RWPE2 (cell line): ENCODE measurements around the gene CRY2.
"Not testable (repeated sequence)": the region's sequence is repeated elsewhere in the genome, so short reads cannot be mapped to it uniquely, and the experiment has no call there.

Experiments
- ATAC-seq: fragments of 200-7000 bp; cut with Tn5 transposase; 3 replicates; pipeline ENCODE4 v1.9.1; 2021; ENCODE audit warnings: low read depth
- DNase-seq: peaks from one replicate; pipeline ENCODE4 v3.0.0-alpha.2; 2020; ENCODE audit warnings: low spot score
- H3K27ac ChIP-seq: fragments of 450-650 bp; 2 replicates; pipeline ENCODE4 v1.5.1; 2017; ENCODE audit warnings: mild to moderate bottlenecking; ENCODE audit not compliant: poor library complexity, severe bottlenecking
- H3K27me3 ChIP-seq: fragments of 250-450 bp; sonication (Bioruptor Pico); 2 replicates; pipeline ENCODE4 v1.5.1; 2021; ENCODE audit warnings: mild to moderate bottlenecking, moderate library complexity; ENCODE audit not compliant: insufficient read depth, poor library complexity, severe bottlenecking
- H3K36me3 ChIP-seq: fragments of 250-450 bp; sonication (Bioruptor Pico); 2 replicates; pipeline ENCODE4 v1.5.1; 2020; ENCODE audit warnings: low read depth, mild to moderate bottlenecking, moderate library complexity
- H3K4me1 ChIP-seq: fragments of 250-450 bp; sonication (Bioruptor Pico); 2 replicates; pipeline ENCODE4 v1.5.1; 2021; ENCODE audit warnings: mild to moderate bottlenecking, moderate library complexity; ENCODE audit not compliant: insufficient read depth, poor library complexity, severe bottlenecking
- H3K4me3 ChIP-seq: fragments of 250-450 bp; sonication (Bioruptor Pico); 2 replicates; pipeline ENCODE4 v1.5.1; 2021; ENCODE audit warnings: mild to moderate bottlenecking, moderate library complexity; ENCODE audit not compliant: severe bottlenecking
- H3K9me3 ChIP-seq: fragments of 250-450 bp; sonication (Bioruptor Pico); 2 replicates; pipeline ENCODE4 v1.5.1; 2021; ENCODE audit warnings: mild to moderate bottlenecking, moderate library complexity; ENCODE audit not compliant: severe bottlenecking
- TF ChIP-seq, protein P1 (sequence below): fragments of 450-650 bp; IDR thresholded peaks from one replicate; pipeline ENCODE4 v1.5.1; 2017; ENCODE audit warnings: mild to moderate bottlenecking, moderate library complexity; ENCODE audit not compliant: poor library complexity, severe bottlenecking

Gene CRY2

GRCh38 chr11:45805305-45806071 is 41.8 kb upstream of the CRY2 start:
- ATAC-seq, result peak; percentile 47

GRCh38 chr11:45806072-45806933 is 41.0 kb upstream of the CRY2 start:
- DNase-seq (peak; percentile 0), ATAC-seq (no peak)
- H3K27me3 ChIP-seq, result no peaks in the 10 kb centered on the region

More at GRCh38 chr11:45805305-45806071, 41.8 kb upstream of the CRY2 start:
- TF ChIP-seq, protein P1, sequence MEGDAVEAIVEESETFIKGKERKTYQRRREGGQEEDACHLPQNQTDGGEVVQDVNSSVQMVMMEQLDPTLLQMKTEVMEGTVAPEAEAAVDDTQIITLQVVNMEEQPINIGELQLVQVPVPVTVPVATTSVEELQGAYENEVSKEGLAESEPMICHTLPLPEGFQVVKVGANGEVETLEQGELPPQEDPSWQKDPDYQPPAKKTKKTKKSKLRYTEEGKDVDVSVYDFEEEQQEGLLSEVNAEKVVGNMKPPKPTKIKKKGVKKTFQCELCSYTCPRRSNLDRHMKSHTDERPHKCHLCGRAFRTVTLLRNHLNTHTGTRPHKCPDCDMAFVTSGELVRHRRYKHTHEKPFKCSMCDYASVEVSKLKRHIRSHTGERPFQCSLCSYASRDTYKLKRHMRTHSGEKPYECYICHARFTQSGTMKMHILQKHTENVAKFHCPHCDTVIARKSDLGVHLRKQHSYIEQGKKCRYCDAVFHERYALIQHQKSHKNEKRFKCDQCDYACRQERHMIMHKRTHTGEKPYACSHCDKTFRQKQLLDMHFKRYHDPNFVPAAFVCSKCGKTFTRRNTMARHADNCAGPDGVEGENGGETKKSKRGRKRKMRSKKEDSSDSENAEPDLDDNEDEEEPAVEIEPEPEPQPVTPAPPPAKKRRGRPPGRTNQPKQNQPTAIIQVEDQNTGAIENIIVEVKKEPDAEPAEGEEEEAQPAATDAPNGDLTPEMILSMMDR, result no peak
- Histone ChIP-seq H3K9me3 (no peaks in the 10 kb centered on the region), H3K27ac (peak overlapping the region; percentile 47), H3K27me3 (no peaks in the 10 kb centered on the region), H3K36me3 (peaks cover 19% of the 10 kb centered on the region), H3K4me3 (peak overlapping the region; percentile 52), H3K4me1 (peaks cover 11% of the 10 kb centered on the region)
- DNase-seq, result no peak

DNA sequence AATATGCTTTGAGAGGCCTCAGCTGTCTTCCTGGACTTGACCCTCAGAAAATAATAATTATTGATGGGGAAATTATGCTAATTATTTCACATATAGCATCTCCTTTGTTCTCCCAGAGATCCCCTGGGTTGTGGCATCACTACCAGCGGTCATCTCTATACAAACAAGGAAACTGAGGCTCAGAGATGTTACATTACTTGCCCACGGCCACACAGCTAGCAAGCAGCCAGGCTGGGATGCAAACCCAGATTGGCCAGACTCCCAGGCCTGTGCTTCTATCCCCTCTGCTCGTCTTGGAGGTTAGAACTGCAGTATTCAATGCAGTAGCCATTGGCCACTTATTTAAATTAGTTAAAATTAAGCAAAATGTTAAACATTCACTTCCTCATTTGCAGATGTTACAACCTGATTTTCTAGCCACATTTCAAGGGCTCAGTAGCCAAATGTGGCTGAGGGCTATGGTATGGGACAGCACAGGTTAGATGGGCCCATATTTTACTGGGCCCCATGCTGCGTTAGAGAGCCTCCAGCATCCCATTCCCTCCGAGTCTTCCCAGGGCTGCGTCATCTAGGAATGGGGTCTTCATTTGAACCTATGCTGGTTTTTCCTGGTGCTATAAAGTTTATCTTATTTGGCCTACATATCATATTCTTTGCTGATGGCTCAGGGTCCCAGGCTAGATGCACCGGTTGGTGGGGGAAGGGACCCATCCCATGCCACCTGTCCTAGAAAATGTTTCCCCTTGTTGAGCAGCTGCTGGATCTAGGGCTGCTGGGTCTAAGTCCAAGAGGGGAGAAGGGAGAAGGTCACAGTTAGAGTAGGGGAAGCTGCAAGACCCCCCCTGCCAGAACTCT is 40.1 kb upstream of the CRY2 start:
- Histone ChIP-seq H3K4me3 (peak overlapping the region; percentile 52), H3K9me3 (no peaks in the 10 kb centered on the region), H3K4me1 (peaks cover 11% of the 10 kb centered on the region), H3K27me3 (no peaks in the 10 kb centered on the region), H3K27ac (no peak overlapping the region), H3K36me3 (peaks cover 19% of the 10 kb centered on the region)
- TF ChIP-seq, protein P1, result no peak
- no peak for ATAC-seq
- peak; percentile 12 for DNase-seq

More at GRCh38 chr11:45806072-45806933, 41.0 kb upstream of the CRY2 start:
- TF ChIP-seq, protein P1, result no peak
- Histone ChIP-seq H3K36me3 (peaks cover 19% of the 10 kb centered on the region), H3K4me3 (peak overlapping the region; percentile 52), H3K27ac (no peak overlapping the region), H3K4me1 (peaks cover 11% of the 10 kb centered on the region), H3K9me3 (no peaks in the 10 kb centered on the region)

- Histone ChIP-seq H3K36me3 (peaks cover 19% of the 10 kb centered on the region), H3K27ac (no peak overlapping the region), H3K27me3 (no peaks in the 10 kb centered on the region), H3K4me3 (no peak overlapping the region), H3K9me3 (no peaks in the 10 kb centered on the region), H3K4me1 (peaks cover 11% of the 10 kb centered on the region)
- TF ChIP-seq, protein P1, result no peak
- ATAC-seq, result no peak
- peak; percentile 22 for DNase-seq
Measured at GRCh38 chr11:45807792-45808238, 39.5 kb upstream of the CRY2 start.

DNA sequence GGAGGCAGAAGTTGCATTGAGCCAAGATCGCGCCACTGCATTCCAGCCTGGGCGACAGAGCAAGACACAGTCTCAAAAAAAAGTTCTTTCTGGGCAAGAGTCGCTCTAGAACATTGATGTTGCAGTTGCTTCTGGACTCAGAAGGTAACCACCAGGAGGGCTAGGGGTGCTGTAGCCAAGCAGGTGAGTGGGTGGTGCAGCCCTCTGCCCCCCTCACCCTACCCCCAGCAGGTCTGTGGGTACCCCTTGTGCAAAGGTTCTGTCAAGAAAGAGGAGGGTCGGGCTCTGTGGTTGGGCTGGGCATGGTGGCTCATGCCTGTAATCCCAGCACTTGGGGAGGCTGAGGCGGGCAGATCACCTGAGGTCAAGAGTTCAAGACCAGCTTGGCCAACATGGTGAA is 38.8 kb upstream of the CRY2 start:
- not testable (repeated sequence) for ATAC-seq, H3K27me3 ChIP-seq, H3K27ac ChIP-seq, H3K9me3 ChIP-seq, H3K4me3 ChIP-seq
- H3K4me1 ChIP-seq, result peaks cover 11% of the 10 kb centered on the region
- peaks cover 19% of the 10 kb centered on the region for H3K36me3 ChIP-seq
- peak; percentile 37 for DNase-seq
